Suprapubic skin (tissue), 4 donors: Measurements from ENCODE around the gene RPL27A. TPM values are rescaled to one million over a fixed set of nuclear protein-coding genes. Genes with fewer than 3 reads are reported as not detected.

Source experiments
- DNase-seq, 2 donors: peaks; one replicate each; pipeline ENCODE4 v3.0.0-alpha.2; 2019; ENCODE audit warnings: low spot score in 2 of 2
- H3K27ac ChIP-seq: fragments of 200-600 bp; sonication (generic); one replicate; pipeline ENCODE4 v1.5.1; 2019
- H3K27me3 ChIP-seq: fragments of 200-600 bp; sonication (generic); one replicate; pipeline ENCODE4 v1.5.1; 2019
- H3K36me3 ChIP-seq: fragments of 200-600 bp; sonication (generic); one replicate; pipeline ENCODE4 v1.5.1; 2019
- H3K4me1 ChIP-seq: fragments of 200-600 bp; sonication (generic); one replicate; pipeline ENCODE4 v1.5.1; 2019
- H3K4me3 ChIP-seq: fragments of 200-600 bp; sonication (generic); one replicate; pipeline ENCODE4 v1.5.1; 2019; ENCODE audit warnings: mild to moderate bottlenecking
- H3K9me3 ChIP-seq: fragments of 200-600 bp; sonication (generic); one replicate; pipeline ENCODE4 v1.5.1; 2019
- EP300 ChIP-seq: sonication (generic); formaldehyde crosslinking; IDR thresholded peaks from one replicate; pipeline ENCODE4 v1.6.1; 2017; ENCODE audit warnings: antibody characterized with exemption
- POLR2A ChIP-seq, 2 donors: fragments of 450-650 bp; IDR thresholded peaks; one replicate each; pipeline ENCODE4 v1.6.1; 2017; ENCODE audit warnings: antibody characterized with exemption in 2 of 2, mild to moderate bottlenecking in 2 of 2, moderate library complexity in 2 of 2
- POLR2AphosphoS5 ChIP-seq, 3 donors: sonication (generic); formaldehyde crosslinking; IDR thresholded peaks; one replicate each; pipeline ENCODE4 v1.6.1; 2017; ENCODE audit warnings: antibody characterized with exemption in 3 of 3
- WGBS: methylation state at CpG from one replicate; pipeline ENCODE4 v1.1.5; 2018; 5-methylcytosine and 5-hydroxymethylcytosine counted together
- total RNA-seq, 4 donors: library from RNA; depleted of rRNA; stranded (reverse); fragments of >200 nt; gene quantifications; one replicate each; pipeline ENCODE4 v1.1.0, GENCODE V29; 2016
- TF ChIP-seq, protein P1 (sequence below), 2 donors: fragments of 200-600 bp in 1 of 2; fragments of 450-650 bp in 1 of 2; sonication (generic) in 1 of 2; IDR thresholded peaks; one replicate each; pipeline ENCODE4 v1.5.1; 2016 to 2019; ENCODE audit warnings: antibody characterized with exemption in 2 of 2, mild to moderate bottlenecking in 1 of 2, moderate library complexity in 1 of 2

Gene RPL27A
- total RNA-seq, 4 donors from 2014 or later = 822 to 1,505 (median 1,124) TPM

GRCh38 chr11:8650401-8650990 lies 32.1 kb upstream of the RPL27A start:
- no peak for DNase-seq
- TF ChIP-seq POLR2AphosphoS5 (IDR thresholded peaks at IDR 0.05) = no peak
- TF ChIP-seq, protein P1, sequence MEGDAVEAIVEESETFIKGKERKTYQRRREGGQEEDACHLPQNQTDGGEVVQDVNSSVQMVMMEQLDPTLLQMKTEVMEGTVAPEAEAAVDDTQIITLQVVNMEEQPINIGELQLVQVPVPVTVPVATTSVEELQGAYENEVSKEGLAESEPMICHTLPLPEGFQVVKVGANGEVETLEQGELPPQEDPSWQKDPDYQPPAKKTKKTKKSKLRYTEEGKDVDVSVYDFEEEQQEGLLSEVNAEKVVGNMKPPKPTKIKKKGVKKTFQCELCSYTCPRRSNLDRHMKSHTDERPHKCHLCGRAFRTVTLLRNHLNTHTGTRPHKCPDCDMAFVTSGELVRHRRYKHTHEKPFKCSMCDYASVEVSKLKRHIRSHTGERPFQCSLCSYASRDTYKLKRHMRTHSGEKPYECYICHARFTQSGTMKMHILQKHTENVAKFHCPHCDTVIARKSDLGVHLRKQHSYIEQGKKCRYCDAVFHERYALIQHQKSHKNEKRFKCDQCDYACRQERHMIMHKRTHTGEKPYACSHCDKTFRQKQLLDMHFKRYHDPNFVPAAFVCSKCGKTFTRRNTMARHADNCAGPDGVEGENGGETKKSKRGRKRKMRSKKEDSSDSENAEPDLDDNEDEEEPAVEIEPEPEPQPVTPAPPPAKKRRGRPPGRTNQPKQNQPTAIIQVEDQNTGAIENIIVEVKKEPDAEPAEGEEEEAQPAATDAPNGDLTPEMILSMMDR (IDR thresholded peaks at IDR 0.05) = no peak
- TF ChIP-seq EP300 = no peak
- TF ChIP-seq POLR2A (IDR thresholded peaks at IDR 0.05) = no peak
- Histone ChIP-seq H3K9me3 (no peaks in the 10 kb centered on the region), H3K4me3 (no peak overlapping the region), H3K27me3 (no peaks in the 10 kb centered on the region), H3K27ac (no peak overlapping the region), H3K36me3 (peaks cover 52% of the 10 kb centered on the region), H3K4me1 (no peaks in the 10 kb centered on the region)
- 93% methylated on average over 2 of the region's 2 CpGs for WGBS

- WGBS = 69% methylated on average over 3 of the region's 3 CpGs
- H3K4me3 ChIP-seq = no peak overlapping the region
- H3K4me1 ChIP-seq = no peaks in the 10 kb centered on the region
- DNase-seq = no peak
- no peaks in the 10 kb centered on the region for H3K9me3 ChIP-seq
- TF ChIP-seq, protein P1 (IDR thresholded peaks at IDR 0.05) = no peak
- no peak for TF ChIP-seq POLR2AphosphoS5 (IDR thresholded peaks at IDR 0.05)
- no peak for TF ChIP-seq POLR2A (IDR thresholded peaks at IDR 0.05)
- no peak for TF ChIP-seq EP300
- H3K27me3 ChIP-seq = no peaks in the 10 kb centered on the region
- H3K36me3 ChIP-seq = peaks cover 39% of the 10 kb centered on the region
- H3K27ac ChIP-seq = no peak overlapping the region
Observed at GRCh38 chr11:8652140-8652539, 30.5 kb upstream of the RPL27A start.

DNA sequence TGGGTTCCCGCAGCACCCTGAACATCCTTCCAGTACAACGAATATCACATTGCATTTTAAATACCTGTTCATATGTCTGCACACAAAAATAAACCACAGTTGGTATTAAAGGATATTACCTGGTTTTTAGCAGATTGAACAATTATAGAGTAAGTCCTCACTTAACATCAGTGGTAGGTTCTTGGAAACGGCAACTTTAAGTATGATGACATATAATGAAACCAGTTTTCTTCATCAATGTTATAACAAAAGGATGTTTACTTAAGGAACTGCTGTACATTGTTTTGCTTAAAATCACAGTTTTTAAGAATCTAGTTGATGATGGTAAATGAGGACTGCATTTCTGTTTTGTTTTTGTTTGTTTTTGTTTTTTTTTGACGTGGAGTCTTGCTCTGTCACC lies 28.1 kb upstream of the RPL27A start:
- no peak for TF ChIP-seq POLR2A (IDR thresholded peaks at IDR 0.05)
- TF ChIP-seq, protein P1 (IDR thresholded peaks at IDR 0.05) = no peak
- no peak for TF ChIP-seq EP300
- TF ChIP-seq POLR2AphosphoS5 (IDR thresholded peaks at IDR 0.05) = no peak
- H3K9me3 ChIP-seq = no peaks in the 10 kb centered on the region
- no peak for DNase-seq
- H3K27ac ChIP-seq = no peak overlapping the region
- WGBS = 69% methylated on average over 4 of the region's 4 CpGs
- H3K36me3 ChIP-seq = peaks cover 15% of the 10 kb centered on the region
- H3K27me3 ChIP-seq = no peaks in the 10 kb centered on the region
- no peaks in the 10 kb centered on the region for H3K4me1 ChIP-seq
- H3K4me3 ChIP-seq = no peak overlapping the region

DNA sequence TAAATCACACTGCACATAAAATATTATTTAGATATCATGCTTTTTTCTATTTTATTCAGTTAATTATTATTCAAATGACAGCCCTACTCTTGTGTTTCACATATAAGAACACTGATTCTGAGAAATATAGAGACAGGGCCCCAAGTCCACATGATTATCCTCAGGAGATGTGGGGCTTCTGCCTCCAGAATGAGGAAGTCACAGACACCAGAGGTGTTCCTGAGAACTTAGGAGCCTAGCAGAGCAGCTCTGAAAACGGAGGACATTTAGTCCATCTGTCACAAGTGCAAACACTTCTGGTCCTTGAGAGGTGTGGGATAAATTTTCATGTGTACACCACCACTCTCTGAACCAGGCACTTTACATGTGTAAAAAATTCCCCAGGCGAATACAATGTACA lies 26.3 kb upstream of the RPL27A start:
- Histone ChIP-seq H3K9me3 (no peaks in the 10 kb centered on the region), H3K27me3 (no peaks in the 10 kb centered on the region), H3K4me1 (no peaks in the 10 kb centered on the region), H3K4me3 (no peak overlapping the region), H3K27ac (no peak overlapping the region), H3K36me3 (no peaks in the 10 kb centered on the region)
- WGBS = 100% methylated on average over 2 of the region's 2 CpGs
- no peak for DNase-seq
- TF ChIP-seq, protein P1 (IDR thresholded peaks at IDR 0.05) = no peak
- TF ChIP-seq EP300 (no peak), POLR2A (IDR thresholded peaks at IDR 0.05) (no peak), POLR2AphosphoS5 (IDR thresholded peaks at IDR 0.05) (no peak)

- H3K36me3 ChIP-seq = no peaks in the 10 kb centered on the region
- WGBS = 60% methylated on average over 14 of the region's 15 CpGs
- no peak overlapping the region for H3K4me3 ChIP-seq
Observed at GRCh38 chr11:8658321-8659057, 24.1 kb upstream of the RPL27A start.

More at GRCh38 chr11:8658321-8659057, 24.1 kb upstream of the RPL27A start:
- H3K27ac ChIP-seq = no peak overlapping the region
- H3K9me3 ChIP-seq = no peaks in the 10 kb centered on the region
- H3K27me3 ChIP-seq = no peaks in the 10 kb centered on the region
- no peak for DNase-seq
- H3K4me1 ChIP-seq = no peaks in the 10 kb centered on the region
- TF ChIP-seq POLR2AphosphoS5 (IDR thresholded peaks at IDR 0.05) (no peak), EP300 (no peak), POLR2A (IDR thresholded peaks at IDR 0.05) (no peak)
- TF ChIP-seq, protein P1 (IDR thresholded peaks at IDR 0.05) = no peak
